Stimulated activated CD4-positive, alpha-beta T cell treated with anti-CD3 and anti-CD28 coated beads, TNF-alpha, amount 100 ng/mL, for 4 hours (primary cell): Measurements from ENCODE around the gene PDSS2.
"Not testable (repeated sequence)": the region's sequence is repeated elsewhere in the genome, so short reads cannot be mapped to it uniquely, and the experiment has no call there.

Experiments
- DNase-seq, 3 experiments: peaks; one replicate each; pipeline ENCODE4 v3.0.0-alpha.2; 2020; ENCODE audit warnings: low read depth in 3 of 3

Gene PDSS2

GRCh38 chr6:107418118-107418517 lies 41.2 kb downstream of the PDSS2 start:
- no peak for DNase-seq

- no peak for DNase-seq
These were observed 43.2 kb downstream of the PDSS2 start for GRCh38 chr6:107416145-107416544.

GRCh38 chr6:107413966-107414645 lies 45.3 kb downstream of the PDSS2 start:
- no peak for DNase-seq

- no peak for DNase-seq
These were observed 48.2 kb downstream of the PDSS2 start for GRCh38 chr6:107411161-107411560.

GRCh38 chr6:107409942-107410341 lies 49.4 kb downstream of the PDSS2 start:
- no peak for DNase-seq

- DNase-seq: no peak
These were observed 50.6 kb downstream of the PDSS2 start for GRCh38 chr6:107408714-107409113.

- DNase-seq: no peak
These were observed 54.4 kb downstream of the PDSS2 start for GRCh38 chr6:107405002-107405401.

- DNase-seq: no peak
These were observed 56.8 kb downstream of the PDSS2 start for GRCh38 chr6:107402533-107402932.

GRCh38 chr6:107401573-107401972 lies 57.8 kb downstream of the PDSS2 start:
- no peak for DNase-seq

- DNase-seq: no peak
These were observed 58.7 kb downstream of the PDSS2 start for GRCh38 chr6:107400616-107401147.

- no peak for DNase-seq
These were observed 59.4 kb downstream of the PDSS2 start for GRCh38 chr6:107399935-107400334.

- no peak for DNase-seq
These were observed 61.4 kb downstream of the PDSS2 start for GRCh38 chr6:107398001-107398400.

GRCh38 chr6:107396211-107396610 lies 63.2 kb downstream of the PDSS2 start:
- no peak for DNase-seq

- DNase-seq: no peak
These were observed 67.3 kb downstream of the PDSS2 start for GRCh38 chr6:107392069-107392468.

GRCh38 chr6:107390685-107391435 lies 68.5 kb downstream of the PDSS2 start:
- no peak for DNase-seq

GRCh38 chr6:107390056-107390455 lies 69.3 kb downstream of the PDSS2 start:
- DNase-seq: no peak

- no peak for DNase-seq
These were observed 72.5 kb downstream of the PDSS2 start for GRCh38 chr6:107386904-107387303.

- DNase-seq: no peak
These were observed 73.0 kb downstream of the PDSS2 start for GRCh38 chr6:107386340-107386739.

GRCh38 chr6:107383705-107384104 lies 75.7 kb downstream of the PDSS2 start:
- DNase-seq: no peak

GRCh38 chr6:107374264-107374663 lies 85.1 kb downstream of the PDSS2 start:
- DNase-seq: no peak

GRCh38 chr6:107369493-107369892 lies 89.9 kb downstream of the PDSS2 start:
- DNase-seq: no peak

GRCh38 chr6:107368471-107368870 lies 90.9 kb downstream of the PDSS2 start:
- DNase-seq: no peak

GRCh38 chr6:107364173-107364572 lies 95.2 kb downstream of the PDSS2 start:
- not testable (repeated sequence) for DNase-seq
